NOMO-1 (cell line): ENCODE measurements around the gene SLC38A6.

Experiments
- DNase-seq, 2 experiments: peaks; one replicate each; lab custom pipeline; 2025; ENCODE audit not compliant: unreplicated experiment in 2 of 2; lab: John Stamatoyannopoulos, UW

SLC38A6 gene

DNA sequence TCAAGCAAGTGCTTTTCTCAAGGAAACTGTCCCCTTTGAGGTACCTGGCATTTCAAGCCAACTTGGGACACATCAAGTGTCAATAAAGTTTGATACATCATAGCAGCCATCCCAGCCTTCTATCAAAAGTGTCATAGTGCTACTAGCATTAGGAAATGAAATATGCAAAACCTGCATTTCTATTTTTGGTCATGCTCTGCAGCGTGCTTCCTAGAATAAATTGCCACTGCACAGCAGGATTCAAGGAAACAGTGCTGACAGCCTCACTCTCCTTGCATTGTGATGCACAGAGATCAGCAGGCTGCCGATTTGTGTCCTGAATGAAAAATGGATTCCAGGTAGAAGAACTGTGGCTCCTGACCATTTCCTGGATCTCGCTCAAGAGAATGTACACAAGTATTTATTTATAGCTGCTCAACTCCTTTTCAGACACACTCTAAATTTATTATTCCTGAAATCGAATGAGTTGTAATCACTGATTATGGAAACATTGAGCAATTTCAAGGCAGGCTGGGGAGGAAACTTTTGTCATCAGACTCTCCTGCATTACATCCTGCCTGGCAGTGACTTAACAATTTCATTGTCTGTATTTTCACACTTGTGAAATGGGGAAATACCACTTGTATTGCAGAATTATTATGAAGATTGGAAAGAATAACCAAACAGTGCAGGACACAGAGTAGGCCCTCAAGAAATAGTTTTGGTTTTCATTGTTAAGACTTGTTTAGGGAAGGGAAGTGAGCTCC lies 120.9 kb downstream of the SLC38A6 start:
- peak; percentile 14 to 84 for DNase-seq
